Left renal pelvis (tissue), 4 donors: ENCODE data around the gene MYOF. TPM values are rescaled to one million over a fixed set of nuclear protein-coding genes. Genes with fewer than 3 reads are reported as not detected.
"Not testable (repeated sequence)": the region's sequence is repeated elsewhere in the genome, so short reads cannot be mapped to it uniquely, and the experiment has no call there.

Source experiments
- DNase-seq, 4 donors: peaks; one replicate each; pipeline ENCODE4 v3.0.0-alpha.2; 2013; ENCODE audit warnings: low read depth in 4 of 4, low spot score in 3 of 4
- polyA plus RNA-seq, 4 donors: library from polyadenylated mRNA; unstranded; fragments of 120-200 nt; gene quantifications; one replicate each; pipeline ENCODE4 v1.2.1, GENCODE V29; 2013; ENCODE audit not compliant: insufficient read length in 4 of 4

Gene MYOF
- polyA plus RNA-seq, 4 donors = 31.7 to 45.8 (median 36.8) TPM

GRCh38 chr10:93461109-93461806 is 20.9 kb downstream of the MYOF start:
- DNase-seq = no peak

GRCh38 chr10:93459466-93459865 is 22.7 kb downstream of the MYOF start:
- DNase-seq = no peak

GRCh38 chr10:93458821-93459257 is 23.3 kb downstream of the MYOF start:
- peak in 1 of 4 donors; percentile 74 for DNase-seq

- no peak for DNase-seq
Observed at GRCh38 chr10:93457511-93457910, 24.6 kb downstream of the MYOF start.

- DNase-seq = no peak
Observed at GRCh38 chr10:93456480-93456879, 25.7 kb downstream of the MYOF start.

- DNase-seq = no peak
Observed at GRCh38 chr10:93454736-93455135, 27.4 kb downstream of the MYOF start.

- no peak for DNase-seq
Observed at GRCh38 chr10:93454146-93454545, 28.0 kb downstream of the MYOF start.

GRCh38 chr10:93452143-93452542 is 30.0 kb downstream of the MYOF start:
- DNase-seq = no peak

GRCh38 chr10:93451244-93451947 is 30.7 kb downstream of the MYOF start:
- DNase-seq = no peak

- DNase-seq = no peak
Observed at GRCh38 chr10:93447970-93448369, 34.2 kb downstream of the MYOF start.

GRCh38 chr10:93447019-93447418 is 35.1 kb downstream of the MYOF start:
- no peak for DNase-seq

GRCh38 chr10:93445978-93446720 is 36.0 kb downstream of the MYOF start:
- no peak for DNase-seq

- peak in 3 of 4 donors; percentile 94 to 98 (median 95) for DNase-seq
Observed at GRCh38 chr10:93445097-93445960, 36.8 kb downstream of the MYOF start.

- no peak for DNase-seq
Observed at GRCh38 chr10:93443481-93443880, 38.7 kb downstream of the MYOF start.

- not testable (repeated sequence) for DNase-seq
Observed at GRCh38 chr10:93442721-93443120, 39.4 kb downstream of the MYOF start.

- DNase-seq = no peak
Observed at GRCh38 chr10:93440591-93441091, 41.5 kb downstream of the MYOF start.

GRCh38 chr10:93438613-93439253 is 43.4 kb downstream of the MYOF start:
- no peak for DNase-seq

- DNase-seq = no peak
Observed at GRCh38 chr10:93437946-93438612, 44.1 kb downstream of the MYOF start.
